OCI-LY1 (cell line): ENCODE measurements around the gene P2RY6.

Experiments
- H2AFZ ChIP-seq: fragments of 200-600 bp; sonication (generic), shearing (Covaris generic); 2 replicates; pipeline ENCODE4 v1.6.0; 2014; ENCODE audit warnings: antibody characterized with exemption, mild to moderate bottlenecking, low read length
- H3F3A ChIP-seq: fragments of 200-600 bp; sonication (generic), shearing (Covaris generic); 2 replicates; pipeline ENCODE4 v1.6.0; 2014; ENCODE audit warnings: mild to moderate bottlenecking, antibody characterized with exemption, low read length, moderate library complexity; ENCODE audit not compliant: insufficient read depth
- H3K27ac ChIP-seq: fragments of 200-600 bp; sonication (generic); 2 replicates; pipeline ENCODE4 v1.5.1; 2014; ENCODE audit warnings: low read length, mixed run types, mild to moderate bottlenecking, low read depth; ENCODE audit not compliant: poor library complexity, severe bottlenecking
- H3K27me3 ChIP-seq: fragments of 200-600 bp; sonication (generic); 2 replicates; pipeline ENCODE4 v1.6.0; 2014; ENCODE audit warnings: antibody characterized with exemption, mild to moderate bottlenecking, low read length, moderate library complexity; ENCODE audit not compliant: insufficient read depth
- H3K36me3 ChIP-seq: fragments of 200-600 bp; sonication (generic); 2 replicates; pipeline ENCODE4 v1.6.1; 2014; ENCODE audit warnings: mild to moderate bottlenecking, antibody characterized with exemption, low read length, moderate library complexity, mixed read lengths; ENCODE audit not compliant: insufficient read depth
- H3K4me1 ChIP-seq: fragments of 200-600 bp; sonication (generic); 2 replicates; pipeline ENCODE4 v1.5.1; 2014; ENCODE audit warnings: mild to moderate bottlenecking, low read length, moderate library complexity; ENCODE audit not compliant: insufficient read depth, severe bottlenecking
- H3K4me2 ChIP-seq: fragments of 200-600 bp; sonication (generic), shearing (Covaris generic); 2 replicates; pipeline ENCODE4 v1.6.1; 2014; ENCODE audit warnings: low read length
- H3K4me3 ChIP-seq: fragments of 200-600 bp; sonication (generic); 2 replicates; pipeline ENCODE4 v1.5.1; 2014; ENCODE audit warnings: low read length, low read depth, mild to moderate bottlenecking, mixed read lengths; ENCODE audit not compliant: poor library complexity, severe bottlenecking
- H3K79me2 ChIP-seq: fragments of 200-600 bp; shearing (Covaris generic); 2 replicates; pipeline ENCODE4 v1.6.1; 2016; ENCODE audit warnings: mixed run types, low read length, mixed read lengths; ENCODE audit not compliant: insufficient read depth
- H3K9ac ChIP-seq: fragments of 200-600 bp; sonication (generic), shearing (Covaris generic); 2 replicates; pipeline ENCODE4 v1.6.1; 2014; ENCODE audit warnings: mild to moderate bottlenecking, low read length, mixed read lengths
- H3K9me2 ChIP-seq: fragments of 200-600 bp; sonication (generic), shearing (Covaris generic); 2 replicates; pipeline ENCODE4 v1.6.1; 2014; ENCODE audit warnings: low read depth, mild to moderate bottlenecking, low read length, mixed read lengths
- H3K9me3 ChIP-seq: fragments of 200-600 bp; shearing (Covaris generic); 2 replicates; pipeline ENCODE4 v1.6.1; 2014; ENCODE audit warnings: low read length, mixed read lengths
- H4K20me1 ChIP-seq: fragments of 200-600 bp; sonication (generic), shearing (Covaris generic); 2 replicates; pipeline ENCODE4 v1.6.0; 2016; ENCODE audit warnings: mild to moderate bottlenecking, low read length; ENCODE audit not compliant: insufficient read depth
- CTCF ChIP-seq: fragments of 200-600 bp; sonication (generic), shearing (Covaris generic); IDR thresholded peaks from 2 replicates; pipeline ENCODE4 v1.5.1; 2017; ENCODE audit warnings: mild to moderate bottlenecking, antibody characterized with exemption, low read length, moderate library complexity, mixed read lengths
- EZH2 ChIP-seq: fragments of 200-600 bp; sonication (generic), shearing (Covaris generic); IDR thresholded peaks from 2 replicates; pipeline ENCODE4 v1.8.0; 2017; ENCODE audit warnings: borderline replicate concordance, mixed run types, mild to moderate bottlenecking, antibody characterized with exemption, low read length, moderate library complexity, mixed read lengths

The P2RY6 gene

DNA sequence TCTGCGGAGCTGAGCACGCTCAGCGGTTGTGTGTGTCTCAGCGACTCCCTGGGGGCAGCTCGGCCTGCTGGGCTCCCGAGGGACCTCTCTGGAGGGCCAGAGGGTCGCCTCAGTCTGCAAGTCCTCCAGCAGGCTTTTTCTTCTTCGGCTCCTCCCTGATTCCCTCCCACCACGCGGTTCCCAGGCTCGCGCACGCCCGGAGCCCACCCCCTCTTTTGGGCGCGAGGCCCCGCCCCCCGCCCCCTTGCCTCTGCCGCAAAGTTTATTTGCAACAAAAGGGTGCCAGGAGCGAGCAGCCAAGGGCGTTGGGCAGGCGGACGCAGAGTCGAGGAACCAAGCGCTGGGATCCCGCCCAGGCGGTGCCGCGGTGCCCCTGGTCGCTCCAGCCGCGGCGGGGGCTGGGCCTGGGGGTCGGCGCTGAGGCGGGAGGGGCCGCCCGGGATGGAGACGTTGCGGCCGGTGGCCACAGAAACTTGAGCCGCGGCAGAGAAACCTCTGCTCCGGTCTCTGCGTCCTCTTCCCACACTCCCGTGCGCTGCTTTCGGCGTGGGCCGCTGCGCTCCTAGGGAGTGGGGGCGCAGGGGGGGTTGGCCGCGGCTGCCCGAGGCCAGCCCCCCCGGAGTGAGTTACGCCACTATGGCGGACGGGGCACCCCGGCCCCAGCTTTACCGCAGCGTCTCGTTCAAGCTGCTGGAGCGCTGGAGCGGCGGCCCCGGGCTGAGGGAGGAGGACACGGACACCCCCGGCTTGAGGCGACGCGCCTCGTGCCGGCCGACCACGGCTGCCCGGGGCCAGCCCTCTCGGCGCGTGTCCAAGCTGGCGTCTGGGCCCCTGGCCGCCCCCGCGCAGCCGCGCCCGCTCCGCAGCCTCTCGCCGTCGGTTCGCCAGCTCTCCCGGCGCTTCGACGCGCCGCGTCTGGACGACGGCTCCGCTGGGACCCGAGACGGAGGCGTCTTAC lies 36.1 kb downstream of the P2RY6 start, which contains the start of gene ARHGEF17:
ARHGEF17 (plus strand) TSS at position 274 of the 958 bp plus-strand sequence; CDS start at position 637, 363 bp downstream.
- Histone ChIP-seq H3K27me3 (no peaks in the 10 kb centered on the region), H3K9ac (peak within 1 kb of the TSS; percentile 56), H3K79me2 (no peaks in the 10 kb centered on the region), H3F3A (no peaks in the 10 kb centered on the region), H3K36me3 (no peaks in the 10 kb centered on the region), H3K4me3 (peak within 1 kb of the TSS; percentile 83), H4K20me1 (no peaks in the 10 kb centered on the region), H3K9me2 (no peaks in the 10 kb centered on the region), H3K4me1 (peaks cover 14% of the 10 kb centered on the region), H3K4me2 (peak within 1 kb of the TSS; percentile 98), H3K27ac (no peak within 1 kb of the TSS), H3K9me3 (no peaks in the 10 kb centered on the region), H2AFZ (no peak within 1 kb of the TSS; the same call in 1 of the 2 replicates)
- TF ChIP-seq EZH2 (no peak), CTCF (no peak)

- H3K4me2 ChIP-seq = no peak overlapping the region
- no peak overlapping the region for H3K4me3 ChIP-seq
- no peaks in the 10 kb centered on the region for H3K79me2 ChIP-seq
- H3K27ac ChIP-seq = no peak overlapping the region
- no peaks in the 10 kb centered on the region for H4K20me1 ChIP-seq
- H2AFZ ChIP-seq = no peak overlapping the region
- H3F3A ChIP-seq = no peaks in the 10 kb centered on the region
- H3K27me3 ChIP-seq = no peaks in the 10 kb centered on the region
- H3K9ac ChIP-seq = no peak overlapping the region
- no peaks in the 10 kb centered on the region for H3K9me3 ChIP-seq
- TF ChIP-seq EZH2 (no peak), CTCF (no peak)
- peaks cover 14% of the 10 kb centered on the region for H3K4me1 ChIP-seq
- H3K36me3 ChIP-seq = no peaks in the 10 kb centered on the region
- H3K9me2 ChIP-seq = no peaks in the 10 kb centered on the region
These were observed 37.1 kb downstream of the P2RY6 start for GRCh38 chr11:73308961-73309919.

DNA sequence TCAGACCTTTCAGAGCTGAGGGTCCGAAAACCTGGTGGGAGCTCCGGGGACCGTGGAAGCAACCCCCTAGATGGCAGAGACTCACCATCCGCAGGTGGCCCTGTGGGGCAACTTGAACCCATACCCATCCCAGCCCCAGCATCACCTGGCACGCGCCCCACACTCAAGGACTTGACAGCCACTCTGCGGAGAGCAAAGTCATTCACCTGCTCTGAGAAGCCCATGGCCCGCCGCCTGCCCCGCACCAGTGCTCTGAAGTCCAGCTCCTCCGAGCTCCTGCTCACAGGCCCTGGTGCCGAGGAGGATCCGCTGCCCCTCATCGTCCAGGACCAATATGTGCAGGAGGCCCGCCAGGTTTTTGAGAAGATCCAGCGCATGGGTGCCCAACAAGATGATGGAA lies 37.9 kb downstream of the P2RY6 start:
- Histone ChIP-seq H3K4me3 (no peak overlapping the region), H3K4me2 (no peak overlapping the region), H3K9ac (no peak overlapping the region), H3K4me1 (peaks cover 14% of the 10 kb centered on the region), H3K79me2 (no peaks in the 10 kb centered on the region), H3F3A (no peaks in the 10 kb centered on the region), H3K9me3 (no peaks in the 10 kb centered on the region), H3K27ac (no peak overlapping the region), H4K20me1 (no peaks in the 10 kb centered on the region), H3K27me3 (no peaks in the 10 kb centered on the region), H3K36me3 (no peaks in the 10 kb centered on the region), H3K9me2 (no peaks in the 10 kb centered on the region), H2AFZ (no peak overlapping the region)
- no peak for TF ChIP-seq CTCF
- TF ChIP-seq EZH2 = no peak
